Measurements from ENCODE around the gene PLK5.
"Not testable (repeated sequence)": the region's sequence is repeated elsewhere in the genome, so short reads cannot be mapped to it uniquely, and the experiment has no call there.

PLK5 gene, protein sequence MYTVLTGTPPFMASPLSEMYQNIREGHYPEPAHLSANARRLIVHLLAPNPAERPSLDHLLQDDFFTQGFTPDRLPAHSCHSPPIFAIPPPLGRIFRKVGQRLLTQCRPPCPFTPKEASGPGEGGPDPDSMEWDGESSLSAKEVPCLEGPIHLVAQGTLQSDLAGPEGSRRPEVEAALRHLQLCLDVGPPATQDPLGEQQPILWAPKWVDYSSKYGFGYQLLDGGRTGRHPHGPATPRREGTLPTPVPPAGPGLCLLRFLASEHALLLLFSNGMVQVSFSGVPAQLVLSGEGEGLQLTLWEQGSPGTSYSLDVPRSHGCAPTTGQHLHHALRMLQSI

DNA sequence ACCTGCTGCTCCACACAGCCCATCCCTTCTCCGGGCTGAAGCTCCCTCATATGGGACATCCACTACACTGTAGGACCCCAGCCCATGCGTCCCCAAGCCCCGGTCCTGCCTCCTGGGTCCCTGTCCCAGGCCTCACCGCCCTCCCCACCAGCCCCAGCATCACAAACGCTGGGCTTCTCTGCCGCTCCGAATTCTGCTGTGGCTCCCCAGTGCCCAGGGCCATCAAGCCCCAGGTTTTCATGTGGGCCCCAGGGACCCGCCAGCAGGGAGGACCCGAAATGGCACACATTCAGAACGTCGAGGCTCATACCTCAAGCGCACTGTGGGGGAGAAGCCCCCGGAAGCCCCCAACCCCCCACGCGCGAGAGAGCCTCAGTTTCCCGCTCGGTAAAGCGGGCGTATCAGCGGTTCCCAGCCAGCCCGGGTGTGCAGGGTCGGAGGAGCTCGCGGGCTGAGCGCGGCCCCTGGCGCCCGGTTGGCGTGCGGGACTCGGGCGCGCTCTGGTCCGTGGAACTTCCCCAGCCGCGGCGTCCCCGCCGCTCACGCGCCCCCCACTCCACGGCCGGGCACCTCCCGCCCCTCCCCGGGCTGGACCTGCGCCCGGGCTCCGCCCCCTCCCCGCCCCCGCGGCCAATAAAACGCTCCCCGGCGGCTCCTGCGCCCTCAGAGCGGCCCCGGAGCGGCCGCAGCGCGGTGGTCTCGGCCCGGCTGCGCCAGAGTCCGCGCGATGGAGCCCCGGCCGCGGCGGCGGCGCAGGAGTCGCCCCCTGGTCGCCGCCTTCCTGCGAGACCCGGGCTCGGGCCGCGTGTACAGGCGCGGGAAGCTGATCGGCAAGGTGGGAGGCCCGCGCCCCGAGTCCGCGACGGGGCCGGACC is at the start of gene PLK5:
PLK5 (plus strand) TSS at position 666 of the 875 bp plus-strand sequence. CDS start 2,920 bp downstream, outside the sequence.
- H3K36me3 Mint-ChIP-seq, result no peaks in the 10 kb centered on the region
- no peak for ATAC-seq
- H3K27ac Mint-ChIP-seq, result no peak within 1 kb of the TSS
- H3K9me3 Mint-ChIP-seq, result no peaks in the 10 kb centered on the region
- H3K4me3 Mint-ChIP-seq, result no peak within 1 kb of the TSS
- peaks cover 8% of the 10 kb centered on the region for H3K4me1 Mint-ChIP-seq
- H3K27me3 Mint-ChIP-seq, result peaks cover 72% of the 10 kb centered on the region

DNA sequence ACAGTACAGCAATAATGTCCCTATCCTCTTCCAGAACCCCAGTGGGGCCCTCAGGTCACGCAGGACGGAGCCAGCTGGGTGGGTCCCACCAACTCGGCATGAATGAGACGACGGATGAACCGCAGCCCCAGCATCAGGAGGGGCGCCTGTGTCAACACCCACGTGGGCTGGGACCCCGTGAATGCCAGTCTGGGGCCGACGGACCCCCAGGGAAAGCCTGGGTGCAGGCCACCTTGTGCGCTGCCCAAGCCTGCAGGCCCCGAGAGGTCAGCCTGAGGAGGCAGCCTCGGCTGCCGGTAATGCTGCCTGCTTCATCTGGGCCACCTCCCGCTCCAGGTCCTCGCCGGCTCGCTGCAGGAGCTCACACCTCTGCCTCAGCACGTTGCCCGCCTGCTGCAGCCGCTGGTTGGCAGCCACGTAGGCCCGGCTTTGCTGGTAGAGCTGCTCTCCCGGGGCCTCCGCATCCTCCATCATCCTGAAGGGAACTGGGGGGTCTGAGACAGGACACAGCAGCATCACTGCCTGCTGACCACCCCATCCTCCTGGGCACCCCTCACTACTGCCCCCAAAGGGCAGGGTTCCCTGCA is 49.0 kb upstream of the PLK5 start:
- peaks cover 52% of the 10 kb centered on the region for H3K4me1 Mint-ChIP-seq
- H3K36me3 Mint-ChIP-seq, result peaks cover 22% of the 10 kb centered on the region
- peaks cover 6% of the 10 kb centered on the region for H3K27me3 Mint-ChIP-seq
- no peak overlapping the region for H3K4me3 Mint-ChIP-seq
- no peaks in the 10 kb centered on the region for H3K9me3 Mint-ChIP-seq
- no peak for ATAC-seq
- H3K27ac Mint-ChIP-seq, result no peak overlapping the region

DNA sequence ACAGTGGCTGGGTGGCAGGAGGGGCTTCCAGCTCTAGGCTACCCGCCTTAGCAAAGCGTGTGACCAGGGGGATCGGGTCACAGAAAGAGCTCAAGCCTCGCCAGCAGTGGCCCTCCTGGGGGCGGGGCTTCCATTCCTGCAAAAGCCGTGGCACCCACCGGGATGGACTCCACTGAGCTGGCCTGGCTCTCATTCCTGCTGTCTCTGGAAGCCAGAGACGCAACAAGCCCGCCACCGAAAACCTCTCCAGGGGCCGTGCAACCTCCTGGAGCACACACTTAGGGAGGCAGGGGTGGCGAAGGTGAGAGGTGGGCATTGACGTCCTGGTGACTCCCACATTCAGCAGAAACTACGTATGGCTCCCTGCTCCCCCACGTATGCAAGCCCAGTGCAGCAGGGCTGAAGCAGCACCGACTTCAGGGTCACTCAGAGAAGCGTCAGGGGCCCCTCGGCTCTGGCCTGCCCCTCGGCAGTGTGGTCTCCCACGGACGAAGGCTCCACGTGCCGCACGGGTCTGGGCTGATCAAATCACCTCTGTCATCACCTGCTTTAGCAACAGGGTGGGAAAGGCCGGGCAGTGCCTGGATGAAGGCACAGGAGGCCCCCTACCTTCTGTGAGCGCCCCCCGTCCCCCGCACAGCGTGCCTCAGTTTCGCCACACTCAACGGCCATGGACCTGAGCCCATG is 48.0 kb upstream of the PLK5 start:
- H3K36me3 Mint-ChIP-seq, result peaks cover 22% of the 10 kb centered on the region
- H3K9me3 Mint-ChIP-seq, result no peaks in the 10 kb centered on the region
- no peaks in the 10 kb centered on the region for H3K27me3 Mint-ChIP-seq
- no peak overlapping the region for H3K27ac Mint-ChIP-seq
- ATAC-seq, result no peak
- H3K4me3 Mint-ChIP-seq, result no peak overlapping the region
- peaks cover 54% of the 10 kb centered on the region for H3K4me1 Mint-ChIP-seq

DNA sequence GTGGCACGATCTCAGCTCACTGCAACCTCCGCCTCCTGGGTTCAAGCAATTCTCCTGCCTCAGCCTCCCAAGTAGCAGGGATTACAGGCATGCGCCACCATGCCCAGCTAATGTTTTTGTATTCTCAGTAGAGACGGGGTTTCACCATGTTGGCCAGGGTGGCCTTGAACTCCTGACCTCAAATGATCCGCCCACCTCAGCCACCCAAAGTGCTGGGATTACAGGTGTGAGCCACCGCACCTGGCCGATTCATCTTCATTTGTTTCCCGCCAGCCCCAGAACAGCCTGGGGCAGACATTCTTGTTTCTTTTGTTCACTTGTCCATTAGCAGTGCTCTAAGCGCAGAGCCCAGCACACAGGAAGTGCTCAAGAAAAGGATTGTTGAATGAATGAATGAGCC is 46.8 kb upstream of the PLK5 start:
- Mint-ChIP-seq H3K4me1 (peaks cover 43% of the 10 kb centered on the region), H3K36me3 (peaks cover 22% of the 10 kb centered on the region)
- not testable (repeated sequence) for H3K27ac Mint-ChIP-seq, H3K4me3 Mint-ChIP-seq, ATAC-seq, H3K9me3 Mint-ChIP-seq, H3K27me3 Mint-ChIP-seq

DNA sequence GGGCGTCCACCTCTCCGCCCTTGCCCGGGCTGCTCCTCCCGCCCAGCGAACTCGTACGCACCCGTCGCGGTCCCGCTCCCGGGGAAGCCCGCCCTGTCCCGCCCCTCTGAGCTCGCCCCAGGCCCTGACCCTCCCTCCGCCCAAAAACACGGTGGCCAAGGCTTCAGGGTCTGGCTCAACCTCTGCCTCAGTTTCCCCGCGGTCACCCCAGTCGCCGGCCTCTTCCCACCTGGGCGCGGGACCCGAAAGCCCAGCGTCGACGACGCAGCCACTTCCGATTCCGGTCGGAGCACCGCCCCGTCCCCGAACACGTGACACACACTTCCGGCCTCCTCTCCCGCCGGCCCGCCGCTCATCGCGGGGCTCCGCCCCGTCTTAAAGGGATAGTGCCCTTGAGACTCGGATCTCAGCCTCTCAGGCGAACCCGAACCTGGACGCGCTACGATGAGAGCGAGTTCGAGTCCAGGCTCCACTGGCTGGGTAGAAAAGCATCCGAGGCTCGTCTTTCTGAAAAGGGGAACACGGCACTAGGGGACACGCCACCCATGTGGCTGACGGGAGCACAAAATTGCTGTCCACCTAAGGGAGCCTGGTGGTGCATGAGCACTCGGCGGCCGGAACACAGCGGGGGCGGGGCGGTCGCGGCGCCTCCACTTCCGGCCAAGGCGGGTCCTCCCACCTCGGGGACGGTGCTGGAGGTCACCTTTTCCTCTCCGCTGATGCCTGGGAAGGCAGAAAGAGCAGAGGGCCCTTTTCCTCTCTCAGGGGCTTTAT is 44.8 kb upstream of the PLK5 start, which contains the start of gene C19orf25:
C19orf25 (minus strand) TSS at position 282 of the 774 bp plus-strand sequence. CDS start 312 bp downstream, outside the sequence.
- no peaks in the 10 kb centered on the region for H3K9me3 Mint-ChIP-seq
- peaks cover 28% of the 10 kb centered on the region for H3K4me1 Mint-ChIP-seq
- H3K27me3 Mint-ChIP-seq, result no peaks in the 10 kb centered on the region
- ATAC-seq, result peak; percentile 95
- H3K36me3 Mint-ChIP-seq, result peaks cover 16% of the 10 kb centered on the region
- peak within 1 kb of the TSS; percentile 85 for H3K4me3 Mint-ChIP-seq
- peak within 1 kb of the TSS; percentile 79 for H3K27ac Mint-ChIP-seq

DNA sequence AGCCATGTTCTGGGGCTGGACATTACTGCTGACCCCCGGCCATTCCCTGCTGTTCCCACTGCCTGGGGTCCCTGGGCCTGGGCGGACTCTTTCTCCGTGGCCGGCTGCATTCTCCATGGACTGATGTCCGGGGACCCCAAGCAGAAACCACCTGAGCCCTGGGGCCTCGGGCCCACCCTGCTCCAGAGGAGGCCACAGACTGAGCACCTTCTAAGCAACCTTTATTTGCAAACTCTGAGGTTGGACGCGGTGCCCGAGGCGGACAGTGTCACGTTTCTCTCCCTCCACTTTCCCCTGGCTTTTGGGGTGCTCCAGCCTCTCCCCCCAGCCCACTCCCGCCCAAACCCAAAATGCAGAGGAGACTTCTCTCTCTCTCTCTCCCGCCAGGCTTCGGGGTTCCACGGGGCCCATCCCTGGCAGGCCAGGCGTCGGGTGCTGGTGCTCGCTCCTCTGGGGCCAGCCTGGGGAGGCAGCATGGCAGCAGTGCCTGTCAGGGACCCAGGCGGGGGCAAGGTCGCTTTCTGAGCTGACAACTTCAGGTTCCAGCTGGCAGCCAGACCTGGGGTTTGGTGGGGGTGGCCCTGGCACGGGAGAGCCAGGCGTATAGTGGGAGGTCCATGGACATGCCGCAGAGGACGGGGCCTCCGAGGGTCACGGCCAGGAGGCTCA is 42.5 kb upstream of the PLK5 start:
- no peak for ATAC-seq
- Mint-ChIP-seq H3K4me3 (no peak overlapping the region), H3K27ac (no peak overlapping the region), H3K36me3 (peaks cover 8% of the 10 kb centered on the region), H3K27me3 (no peaks in the 10 kb centered on the region), H3K9me3 (no peaks in the 10 kb centered on the region), H3K4me1 (peaks cover 24% of the 10 kb centered on the region)

DNA sequence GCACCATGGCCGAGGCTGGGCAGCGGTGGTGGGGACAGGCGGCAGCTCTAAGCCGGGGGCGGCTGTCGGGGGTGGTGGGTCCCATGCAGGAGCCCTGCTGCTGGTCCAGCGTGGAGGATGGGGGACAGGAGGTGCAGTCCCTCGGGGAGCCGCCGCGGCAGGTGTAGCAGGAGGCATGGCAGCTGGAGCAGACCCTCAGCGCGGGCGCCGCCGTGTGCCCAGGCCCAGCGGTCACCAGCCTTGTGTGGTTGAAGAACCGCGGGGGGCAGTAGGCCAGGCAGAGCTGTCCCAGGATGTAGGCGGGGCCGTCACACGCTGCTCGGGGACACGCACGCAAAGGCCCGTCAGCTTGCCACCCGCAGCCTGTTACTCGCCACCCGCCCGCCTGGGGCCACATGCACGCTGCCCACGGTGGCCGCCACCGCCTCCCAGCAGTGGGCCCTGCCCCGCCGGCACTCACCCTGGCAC is 42.0 kb upstream of the PLK5 start:
- Mint-ChIP-seq H3K9me3 (no peaks in the 10 kb centered on the region), H3K36me3 (peaks cover 6% of the 10 kb centered on the region), H3K27ac (no peak overlapping the region), H3K4me1 (peaks cover 24% of the 10 kb centered on the region), H3K27me3 (no peaks in the 10 kb centered on the region), H3K4me3 (no peak overlapping the region)
- ATAC-seq, result no peak

DNA sequence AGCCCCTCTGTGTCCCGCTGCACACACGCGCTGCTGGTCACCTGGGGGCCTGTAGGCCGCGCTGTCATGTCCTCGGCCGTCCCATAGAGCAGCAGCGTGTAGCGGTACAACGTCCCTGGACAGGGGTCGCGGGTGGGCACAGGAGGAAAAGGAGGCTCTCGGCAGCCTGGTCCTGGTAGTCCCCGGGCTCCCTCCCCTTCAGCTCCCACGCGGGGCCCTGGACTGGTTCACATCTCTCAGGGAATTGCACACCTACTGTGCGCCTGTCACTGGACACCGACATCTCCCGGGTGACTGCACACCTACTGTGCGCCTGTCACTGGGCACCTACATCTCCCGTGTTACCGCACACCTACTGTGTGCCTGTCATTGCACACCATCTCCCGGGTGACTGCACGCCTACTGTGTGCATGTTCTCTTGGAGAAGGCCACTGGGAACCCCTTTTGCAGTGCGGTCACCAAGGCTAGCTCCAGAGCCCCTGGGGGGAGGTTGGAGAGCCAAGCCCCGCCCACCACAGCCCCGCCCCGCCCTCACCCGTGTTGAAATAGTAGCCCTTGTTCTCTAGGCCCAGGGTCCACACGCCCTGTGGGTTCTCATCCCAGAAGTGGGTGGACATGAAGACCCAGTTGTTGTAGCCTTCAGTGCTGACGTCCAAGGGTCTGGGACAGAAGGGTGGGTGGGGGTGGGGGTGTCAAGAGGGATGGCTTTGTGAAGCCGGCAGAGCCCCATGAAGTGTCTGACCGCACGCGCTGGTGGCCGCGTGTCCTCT is 41.3 kb upstream of the PLK5 start:
- Mint-ChIP-seq H3K9me3 (no peaks in the 10 kb centered on the region), H3K36me3 (peaks cover under 1% of the 10 kb centered on the region), H3K4me3 (no peak overlapping the region), H3K4me1 (peaks cover 17% of the 10 kb centered on the region), H3K27ac (no peak overlapping the region), H3K27me3 (no peaks in the 10 kb centered on the region)
- ATAC-seq, result no peak

DNA sequence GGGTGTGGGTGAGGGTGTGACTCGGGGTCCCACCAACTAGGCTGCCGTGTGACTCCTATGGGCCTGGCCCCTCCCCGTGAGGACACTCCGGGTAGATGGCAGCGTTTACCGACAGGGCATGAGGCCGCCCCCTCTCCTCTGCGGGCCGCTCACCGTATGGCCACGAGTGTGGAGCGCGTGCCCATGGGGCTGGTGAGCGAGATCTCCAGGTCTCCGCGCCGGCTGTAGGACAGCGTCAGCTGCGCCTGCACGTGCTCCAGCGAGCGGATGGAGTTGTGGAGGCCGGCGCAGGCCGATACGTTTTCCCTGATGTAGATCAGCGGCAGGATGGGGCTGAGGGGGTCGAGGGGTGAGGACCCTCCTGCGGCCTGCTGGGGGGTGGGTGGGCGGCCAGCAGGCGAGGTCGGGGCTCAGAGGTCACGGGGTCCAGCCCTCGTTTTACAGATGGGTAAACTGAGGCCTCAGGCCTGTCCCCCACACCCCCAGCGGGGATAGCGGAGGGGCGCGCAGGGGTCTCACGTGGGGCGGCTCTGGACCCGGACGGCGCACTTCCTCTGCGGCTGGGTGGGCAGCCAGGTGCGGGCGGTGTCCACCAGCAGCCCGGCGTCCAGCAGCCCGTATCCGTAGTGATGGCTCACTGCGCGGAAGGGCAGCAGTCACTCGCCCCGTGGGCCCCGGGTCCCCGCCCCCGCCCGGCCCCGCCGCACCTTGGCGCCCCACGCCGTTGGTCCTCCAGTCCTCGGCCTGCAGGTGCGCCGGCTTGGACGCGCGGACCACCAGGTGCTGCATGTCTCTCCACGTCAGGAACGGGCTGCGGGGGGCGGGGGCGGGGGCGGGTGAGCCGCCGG is 40.5 kb upstream of the PLK5 start:
- H3K4me3 Mint-ChIP-seq, result no peak overlapping the region

DNA sequence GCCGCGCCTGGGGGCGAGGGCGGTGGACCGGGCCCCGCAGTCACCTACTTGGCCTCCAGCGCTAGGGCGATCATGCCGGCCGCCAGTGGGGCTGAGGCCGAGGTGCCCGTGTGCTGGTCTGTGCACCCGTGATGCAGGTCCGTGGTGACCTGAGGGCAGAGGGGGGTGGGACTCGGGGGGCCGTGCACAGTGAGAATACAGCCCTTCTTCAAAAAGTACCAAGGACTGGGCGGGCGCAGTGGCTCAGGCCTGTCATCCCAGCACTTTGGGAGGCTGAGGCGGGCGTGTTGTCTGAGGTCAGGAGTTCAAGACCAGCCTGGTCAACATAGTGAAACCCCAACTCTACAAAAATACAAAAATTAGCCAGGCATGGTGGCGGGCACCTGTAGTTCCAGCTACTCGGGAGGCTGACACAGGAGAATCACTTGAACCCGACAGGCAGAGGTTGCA is 39.9 kb upstream of the PLK5 start:
- Mint-ChIP-seq H3K9me3 (no peaks in the 10 kb centered on the region), H3K4me3 (no peak overlapping the region)
- no peak for ATAC-seq

More for the DNA sequence above, 40.5 kb upstream of the PLK5 start:
- Mint-ChIP-seq H3K36me3 (no peaks in the 10 kb centered on the region), H3K4me1 (peaks cover 10% of the 10 kb centered on the region), H3K27me3 (peaks cover 2% of the 10 kb centered on the region), H3K9me3 (no peaks in the 10 kb centered on the region), H3K27ac (no peak overlapping the region)
- ATAC-seq, result no peak

DNA sequence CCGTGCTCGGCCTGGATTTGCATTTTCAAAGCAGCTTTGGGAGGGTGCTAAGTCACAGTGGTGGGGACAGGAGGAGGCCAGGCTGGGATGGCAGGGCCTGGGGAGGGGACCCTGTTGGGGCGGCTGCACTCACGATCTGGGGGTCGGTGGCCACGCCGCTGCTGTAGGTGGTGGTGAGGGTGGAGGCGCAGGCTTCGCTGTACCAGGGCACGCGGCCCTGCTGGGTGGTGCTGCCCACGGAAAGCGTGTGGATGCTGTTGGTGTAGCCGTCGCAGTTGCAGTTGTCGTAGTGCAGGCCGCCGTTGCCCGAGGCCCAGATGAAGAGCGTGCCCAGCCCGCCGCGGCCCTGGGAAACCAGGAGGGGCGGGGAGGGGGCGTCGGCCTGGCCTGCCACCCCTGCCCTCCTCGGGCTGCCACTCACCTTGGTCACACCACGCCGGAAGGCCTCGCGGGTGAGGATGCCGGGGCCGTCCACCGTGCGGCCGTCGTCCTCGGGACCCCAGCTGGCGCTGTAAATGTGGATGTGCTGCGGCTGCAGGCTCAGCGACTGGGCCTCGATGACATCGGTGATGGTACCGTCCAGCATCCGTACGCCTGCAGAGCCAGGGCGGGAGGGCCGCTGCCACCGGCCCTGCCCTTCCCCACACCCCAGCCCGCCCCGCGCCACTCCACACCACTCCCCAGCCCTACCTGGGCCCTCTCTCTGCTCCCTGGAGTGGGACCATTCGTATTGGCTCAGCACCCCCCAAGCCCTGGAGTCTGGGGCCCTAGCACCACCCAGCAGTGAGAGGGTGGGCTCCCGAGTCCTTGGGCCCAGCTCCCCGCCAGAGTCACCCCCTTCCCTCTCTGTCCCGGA is 36.9 kb upstream of the PLK5 start:
- peaks cover 22% of the 10 kb centered on the region for H3K27me3 Mint-ChIP-seq
- H3K36me3 Mint-ChIP-seq, result no peaks in the 10 kb centered on the region
- no peak overlapping the region for H3K27ac Mint-ChIP-seq
- H3K4me3 Mint-ChIP-seq, result no peak overlapping the region
- H3K9me3 Mint-ChIP-seq, result no peaks in the 10 kb centered on the region
- H3K4me1 Mint-ChIP-seq, result peaks cover 13% of the 10 kb centered on the region
- ATAC-seq, result no peak

More for the DNA sequence above, 39.9 kb upstream of the PLK5 start:
- H3K27ac Mint-ChIP-seq, result no peak overlapping the region
- peaks cover 9% of the 10 kb centered on the region for H3K27me3 Mint-ChIP-seq
- peaks cover 9% of the 10 kb centered on the region for H3K4me1 Mint-ChIP-seq
- no peaks in the 10 kb centered on the region for H3K36me3 Mint-ChIP-seq
